ENCODE data around the gene LIPM.

GRCh38 chr10:88832376-88832775 is 29.8 kb downstream of the LIPM start:
- TF ChIP-seq GATA2 (IDR thresholded peaks at IDR 0.05; ENCODE audit: low read depth, low read length) (no peak), GATA3 (IDR thresholded peaks at IDR 0.05; ENCODE audit: low read depth, low read length) (no peak)
